Erythroblast (primary cell): ENCODE data around the gene NID1.

Experiments
- GATA1 ChIP-seq: IDR thresholded peaks from 2 replicates; pipeline ENCODE4 v1.6.1; 2011; ENCODE audit warnings: low read depth, mild to moderate bottlenecking, control low read depth, low read length, moderate library complexity
- POLR2A ChIP-seq: IDR thresholded peaks from 2 replicates; pipeline ENCODE4 v1.6.1; 2011; ENCODE audit warnings: mild to moderate bottlenecking, low read length

- TF ChIP-seq POLR2A (no peak), GATA1 (no peak)
Observed at GRCh38 chr1:235998812-235999211, 66.1 kb downstream of the NID1 start.
